Measurements from ENCODE around the gene TBX10.
"Not testable (repeated sequence)": the region's sequence is repeated elsewhere in the genome, so short reads cannot be mapped to it uniquely, and the experiment has no call there.

The TBX10 gene

DNA sequence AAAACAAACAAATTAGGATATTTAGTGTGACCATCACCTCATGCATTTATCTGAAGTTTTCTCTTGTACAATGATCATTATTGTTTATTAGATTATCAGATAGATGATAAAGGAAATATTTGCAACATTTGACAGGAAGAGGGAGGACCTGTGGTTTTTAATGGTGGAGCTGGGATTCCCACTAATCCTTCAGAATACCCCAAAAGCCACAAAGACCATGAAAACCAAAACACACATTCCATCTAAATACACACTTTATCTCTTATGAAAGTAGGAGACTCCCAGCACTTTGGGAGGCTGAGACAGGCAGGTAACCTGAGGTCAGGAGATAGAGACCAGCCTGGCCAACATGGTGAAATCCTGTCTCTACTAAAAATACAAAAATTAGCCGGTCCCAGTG lies 40.4 kb downstream of the TBX10 start:
- DNase-seq (ENCODE audit: low spot score) = no peak

DNA sequence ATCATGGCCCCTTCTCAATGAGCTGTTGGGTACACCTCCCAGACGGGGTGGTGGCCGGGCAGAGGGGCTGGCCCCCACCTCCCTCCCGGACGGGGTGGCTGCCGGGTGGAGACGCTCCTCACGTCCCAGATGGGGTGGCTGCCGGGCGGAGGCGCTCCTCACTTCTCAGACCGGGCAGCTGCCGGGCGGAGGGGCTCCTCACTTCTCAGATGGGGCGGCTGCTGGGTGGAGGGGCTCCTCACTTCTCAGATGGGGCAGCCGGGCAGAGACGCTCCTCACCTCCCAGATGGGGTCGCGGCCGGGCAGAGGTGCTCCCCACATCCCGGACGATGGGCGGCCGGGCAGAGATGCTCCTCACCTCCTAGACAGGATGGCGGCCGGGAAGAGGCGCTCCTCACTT lies 41.6 kb downstream of the TBX10 start:
- DNase-seq (ENCODE audit: low spot score) = not testable (repeated sequence)

DNA sequence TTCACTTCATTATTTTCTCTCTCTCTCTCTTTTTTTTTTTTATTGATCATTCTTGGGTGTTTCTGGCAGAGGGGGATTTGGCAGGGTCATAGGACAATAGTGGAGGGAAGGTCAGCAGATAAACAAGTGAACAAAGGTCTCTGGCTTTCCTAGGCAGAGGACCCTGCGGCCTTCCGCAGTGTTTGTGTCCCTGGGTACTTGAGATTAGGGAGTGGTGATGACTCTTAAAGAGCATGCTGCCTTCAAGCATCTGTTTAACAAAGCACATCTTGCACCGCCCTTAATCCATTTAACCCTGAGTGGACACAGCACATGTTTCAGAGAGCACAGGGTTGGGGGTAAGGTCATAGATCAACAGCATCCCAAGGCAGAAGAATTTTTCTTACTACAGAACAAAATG lies 42.1 kb downstream of the TBX10 start:
- DNase-seq (ENCODE audit: low spot score) = not testable (repeated sequence)

DNA sequence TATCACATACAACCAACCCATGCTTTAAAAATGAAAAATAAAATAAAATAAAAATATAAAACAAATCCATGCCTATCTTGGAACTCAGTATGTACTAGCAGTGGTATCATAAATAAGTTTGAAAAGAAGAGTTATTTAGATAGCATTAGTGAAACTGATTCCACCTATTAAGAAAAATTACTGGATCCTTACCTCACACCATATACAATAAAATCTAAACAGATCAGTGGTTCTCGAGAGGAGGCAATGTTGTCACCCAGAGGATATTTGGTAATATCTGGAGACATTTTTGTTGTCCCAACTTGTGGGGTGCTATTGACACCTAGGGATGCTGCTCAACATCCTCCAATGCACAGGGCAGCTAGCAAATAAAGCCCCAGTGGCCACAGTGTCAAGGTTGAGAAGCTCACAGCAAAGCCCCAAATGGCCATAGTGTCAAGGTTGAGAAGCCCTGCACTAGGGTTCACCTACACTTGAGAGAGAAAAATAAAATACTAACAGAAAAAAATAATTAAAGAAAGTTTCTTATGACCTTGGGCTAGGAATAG lies 42.7 kb downstream of the TBX10 start:
- no peak for DNase-seq (ENCODE audit: low spot score)

DNA sequence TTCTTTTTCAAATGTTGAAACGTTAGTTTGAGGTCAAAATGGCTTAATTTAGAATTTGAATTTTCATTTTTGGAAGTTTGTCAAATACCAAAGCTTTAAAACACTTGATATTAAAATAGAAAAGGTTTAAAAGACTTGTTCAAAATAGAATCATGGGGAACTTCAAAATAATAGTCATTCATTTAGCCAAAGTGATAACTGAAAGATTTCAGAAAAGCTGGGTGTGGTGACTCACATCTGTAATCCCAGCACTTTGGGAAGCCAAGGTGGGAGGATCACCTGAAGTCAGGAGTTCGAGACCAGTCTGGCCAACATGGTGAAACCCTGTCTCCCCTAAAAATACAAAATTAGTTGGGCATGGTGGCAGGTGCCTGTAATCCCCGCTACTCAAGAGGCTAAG lies 45.1 kb downstream of the TBX10 start:
- no peak for DNase-seq (ENCODE audit: low spot score)

DNA sequence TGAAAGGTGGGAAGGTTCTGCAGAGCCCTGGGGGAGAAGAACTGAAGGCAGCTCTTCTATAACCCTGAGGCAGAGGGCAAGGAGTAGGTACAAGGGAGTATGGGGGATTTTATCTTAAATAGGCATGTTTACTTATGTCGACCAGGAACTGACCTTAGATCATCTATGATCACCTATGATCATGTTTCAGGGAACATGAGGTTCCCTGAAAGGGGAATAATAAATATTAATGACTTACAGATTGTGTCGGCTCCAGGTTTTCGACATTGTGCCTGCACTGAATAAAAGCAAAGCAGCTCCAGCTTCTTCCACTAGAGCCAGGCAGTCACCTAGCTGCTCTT lies 46.0 kb downstream of the TBX10 start:
- DNase-seq (ENCODE audit: low spot score) = no peak

DNA sequence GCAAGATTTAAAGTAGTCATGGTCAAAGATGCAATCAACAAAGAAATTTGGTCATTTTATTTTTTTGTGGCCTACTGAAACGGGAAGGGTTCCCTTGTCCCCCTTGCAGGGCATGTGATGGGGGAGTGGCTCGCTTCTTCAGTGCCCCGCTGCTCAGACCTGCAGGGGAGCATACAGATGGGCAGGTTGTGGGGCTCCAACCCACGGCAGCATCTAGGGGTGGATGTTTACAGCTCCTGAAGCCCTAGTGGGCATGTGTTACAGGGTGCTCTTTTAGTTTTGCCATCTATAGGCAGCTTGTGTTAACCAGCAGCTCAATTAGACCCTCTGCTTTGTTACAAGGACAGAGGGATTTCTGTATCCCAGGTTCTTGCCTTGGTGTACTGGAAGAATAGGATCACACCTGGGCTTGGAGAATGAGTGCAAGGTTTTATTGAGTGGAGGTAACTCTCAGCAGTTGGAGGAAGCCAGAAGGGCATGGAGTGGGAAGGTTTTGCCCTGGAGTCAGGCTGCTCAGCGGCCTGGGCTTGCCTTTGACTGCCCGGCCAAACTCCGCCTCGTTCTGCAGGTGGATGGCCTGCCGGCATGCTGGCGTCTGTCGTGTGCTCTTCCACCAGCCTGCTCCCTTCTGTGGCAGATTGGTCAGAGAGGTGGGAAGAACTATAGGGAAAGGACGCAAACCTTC lies 46.5 kb downstream of the TBX10 start:
- no peak for DNase-seq (ENCODE audit: low spot score)

DNA sequence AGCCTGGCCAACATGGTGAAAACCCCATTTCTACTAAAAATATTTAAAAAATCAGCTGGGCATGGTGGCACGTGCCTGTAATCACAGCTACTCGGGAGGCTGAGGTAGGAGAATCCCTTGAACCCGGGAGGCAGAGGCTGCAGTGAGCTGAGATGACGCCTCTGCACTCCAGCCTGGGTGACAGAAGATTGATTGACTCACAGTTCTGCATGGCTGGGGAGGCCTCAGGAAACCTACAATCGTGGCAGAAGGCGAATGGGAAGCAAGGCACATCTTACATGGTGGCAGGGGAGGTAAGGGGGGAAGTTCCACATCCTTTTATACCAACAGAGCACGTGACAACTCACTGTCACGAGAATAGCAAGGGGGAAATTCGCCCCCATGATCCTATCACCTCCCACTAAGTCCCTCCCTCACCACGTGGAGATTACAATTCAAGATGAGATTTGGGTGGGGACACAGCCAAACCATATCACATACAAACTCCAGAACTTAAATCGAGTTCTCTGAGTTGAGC lies 50.6 kb downstream of the TBX10 start:
- not testable (repeated sequence) for DNase-seq (ENCODE audit: low spot score)

DNA sequence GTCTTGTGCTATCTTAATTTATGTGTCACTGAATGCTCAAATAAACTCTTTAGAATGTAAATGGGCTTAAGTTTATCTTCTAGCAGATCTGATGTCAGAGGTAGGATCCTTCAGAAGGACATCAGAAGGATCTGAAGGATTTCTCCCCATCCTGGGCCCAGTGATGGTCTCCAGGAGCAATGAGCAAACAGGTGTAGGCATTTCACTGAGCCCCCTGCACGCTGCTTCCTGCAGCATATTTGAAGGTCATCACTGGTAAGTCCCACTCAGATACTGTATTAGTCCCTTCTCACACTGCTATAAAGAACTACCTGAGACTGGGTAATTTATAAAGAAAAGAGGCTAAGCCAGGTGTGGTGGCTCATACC lies 51.4 kb downstream of the TBX10 start:
- no peak for DNase-seq (ENCODE audit: low spot score)

DNA sequence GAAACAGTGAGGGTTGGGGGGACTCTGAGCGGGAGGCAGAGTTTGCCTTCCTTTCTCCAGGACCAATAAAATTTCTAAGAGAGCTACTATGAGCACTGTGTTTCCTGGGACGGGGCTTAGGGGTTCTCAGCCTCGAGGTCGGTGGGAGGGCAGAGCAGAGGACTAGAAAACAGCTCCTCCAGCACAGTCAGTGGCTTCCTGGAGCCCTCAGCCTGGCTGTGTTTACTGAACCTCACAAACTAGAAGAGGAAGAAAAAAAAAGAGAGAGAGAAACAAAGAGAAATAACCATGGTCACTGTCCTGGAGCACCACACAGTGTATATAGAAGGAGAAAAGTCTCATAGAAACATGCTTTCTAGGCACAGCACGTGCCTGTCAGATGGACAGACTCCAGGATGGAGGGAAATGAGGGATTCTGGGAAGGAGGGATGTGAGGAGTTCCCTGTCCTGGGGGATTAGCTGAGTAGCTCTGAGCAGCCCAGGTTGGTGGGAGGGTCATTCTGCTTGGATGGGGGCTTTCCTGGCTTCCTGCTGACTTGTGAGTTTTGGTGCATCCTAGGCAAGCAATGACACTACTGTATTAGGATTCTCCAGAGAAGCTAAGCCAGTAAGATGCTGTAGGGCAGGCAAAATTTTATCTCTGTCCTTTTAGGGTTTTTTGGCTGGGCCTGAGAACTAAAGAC lies 52.9 kb downstream of the TBX10 start:
- no peak for DNase-seq (ENCODE audit: low spot score)

DNA sequence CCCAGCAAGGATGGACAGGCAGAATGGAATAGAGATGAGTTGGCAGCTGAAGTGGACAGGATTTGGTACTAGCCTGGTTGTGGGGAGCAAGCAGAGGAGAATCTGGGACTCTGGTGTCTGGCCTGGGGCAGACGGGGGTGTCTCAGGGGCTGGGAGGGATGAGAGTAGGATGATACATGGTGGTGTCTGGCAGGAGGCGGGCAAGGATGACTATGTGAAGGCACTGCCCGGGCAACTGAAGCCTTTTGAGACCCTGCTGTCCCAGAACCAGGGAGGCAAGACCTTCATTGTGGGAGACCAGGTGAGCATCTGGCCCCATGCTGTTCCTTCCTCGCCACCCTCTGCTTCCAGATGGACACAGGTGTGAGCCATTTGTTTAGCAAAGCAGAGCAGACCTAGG lies 53.7 kb downstream of the TBX10 start:
- no peak for DNase-seq (ENCODE audit: low spot score)

DNA sequence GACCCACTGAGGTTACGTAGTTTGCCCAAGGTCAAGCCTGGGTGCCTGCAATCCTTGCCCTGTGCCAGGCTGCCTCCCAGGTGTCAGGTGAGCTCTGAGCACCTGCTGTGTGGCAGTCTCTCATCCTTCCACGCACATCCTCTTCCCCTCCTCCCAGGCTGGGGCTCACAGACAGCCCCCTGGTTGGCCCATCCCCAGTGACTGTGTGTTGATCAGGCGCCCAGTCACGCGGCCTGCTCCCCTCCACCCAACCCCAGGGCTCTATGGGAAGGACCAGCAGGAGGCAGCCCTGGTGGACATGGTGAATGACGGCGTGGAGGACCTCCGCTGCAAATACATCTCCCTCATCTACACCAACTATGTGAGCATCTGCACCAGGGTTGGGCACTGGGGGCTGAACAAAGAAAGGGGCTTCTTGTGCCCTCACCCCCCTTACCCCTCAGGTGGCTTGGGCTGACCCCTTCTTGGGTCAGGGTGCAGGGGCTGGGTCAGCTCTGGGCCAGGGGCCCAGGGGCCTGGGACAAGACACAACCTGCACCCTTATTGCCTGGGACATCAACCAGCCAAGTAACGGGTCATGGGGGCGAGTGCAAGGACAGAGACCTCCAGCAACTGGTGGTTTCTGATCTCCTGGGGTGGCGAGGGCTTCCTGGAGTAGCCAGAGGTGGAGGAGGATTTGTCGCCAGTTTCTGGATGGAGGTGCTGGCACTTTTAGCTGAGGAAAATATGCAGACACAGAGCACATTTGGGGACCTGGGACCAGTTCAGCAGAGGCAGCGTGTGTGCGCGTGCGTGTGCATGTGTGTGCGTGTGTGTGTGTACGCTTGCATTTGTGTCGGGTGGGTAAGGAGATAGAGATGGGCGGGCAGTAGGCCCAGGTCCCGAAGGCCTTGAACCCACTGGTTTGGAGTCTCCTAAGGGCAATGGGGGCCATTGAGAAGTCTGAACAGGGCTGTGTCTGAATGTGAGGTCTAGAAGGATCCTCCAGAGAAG lies 54.4 kb downstream of the TBX10 start:
- no peak for DNase-seq (ENCODE audit: low spot score)

DNA sequence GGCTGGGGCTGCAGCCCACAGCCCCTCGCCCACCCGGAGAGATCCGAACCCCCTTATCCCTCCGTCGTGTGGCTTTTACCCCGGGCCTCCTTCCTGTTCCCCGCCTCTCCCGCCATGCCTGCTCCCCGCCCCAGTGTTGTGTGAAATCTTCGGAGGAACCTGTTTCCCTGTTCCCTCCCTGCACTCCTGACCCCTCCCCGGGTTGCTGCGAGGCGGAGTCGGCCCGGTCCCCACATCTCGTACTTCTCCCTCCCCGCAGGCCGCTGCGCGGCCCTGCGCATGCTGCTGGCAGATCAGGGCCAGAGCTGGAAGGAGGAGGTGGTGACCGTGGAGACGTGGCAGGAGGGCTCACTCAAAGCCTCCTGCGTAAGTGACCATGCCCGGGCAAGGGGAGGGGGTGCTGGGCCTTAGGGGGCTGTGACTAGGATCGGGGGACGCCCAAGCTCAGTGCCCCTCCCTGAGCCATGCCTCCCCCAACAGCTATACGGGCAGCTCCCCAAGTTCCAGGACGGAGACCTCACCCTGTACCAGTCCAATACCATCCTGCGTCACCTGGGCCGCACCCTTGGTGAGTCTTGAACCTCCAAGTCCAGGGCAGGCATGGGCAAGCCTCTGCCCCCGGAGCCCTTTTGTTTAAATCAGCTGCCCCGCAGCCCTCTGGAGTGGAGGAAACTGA lies 55.2 kb downstream of the TBX10 start:
- peak; percentile 68 for DNase-seq (ENCODE audit: low spot score)

DNA sequence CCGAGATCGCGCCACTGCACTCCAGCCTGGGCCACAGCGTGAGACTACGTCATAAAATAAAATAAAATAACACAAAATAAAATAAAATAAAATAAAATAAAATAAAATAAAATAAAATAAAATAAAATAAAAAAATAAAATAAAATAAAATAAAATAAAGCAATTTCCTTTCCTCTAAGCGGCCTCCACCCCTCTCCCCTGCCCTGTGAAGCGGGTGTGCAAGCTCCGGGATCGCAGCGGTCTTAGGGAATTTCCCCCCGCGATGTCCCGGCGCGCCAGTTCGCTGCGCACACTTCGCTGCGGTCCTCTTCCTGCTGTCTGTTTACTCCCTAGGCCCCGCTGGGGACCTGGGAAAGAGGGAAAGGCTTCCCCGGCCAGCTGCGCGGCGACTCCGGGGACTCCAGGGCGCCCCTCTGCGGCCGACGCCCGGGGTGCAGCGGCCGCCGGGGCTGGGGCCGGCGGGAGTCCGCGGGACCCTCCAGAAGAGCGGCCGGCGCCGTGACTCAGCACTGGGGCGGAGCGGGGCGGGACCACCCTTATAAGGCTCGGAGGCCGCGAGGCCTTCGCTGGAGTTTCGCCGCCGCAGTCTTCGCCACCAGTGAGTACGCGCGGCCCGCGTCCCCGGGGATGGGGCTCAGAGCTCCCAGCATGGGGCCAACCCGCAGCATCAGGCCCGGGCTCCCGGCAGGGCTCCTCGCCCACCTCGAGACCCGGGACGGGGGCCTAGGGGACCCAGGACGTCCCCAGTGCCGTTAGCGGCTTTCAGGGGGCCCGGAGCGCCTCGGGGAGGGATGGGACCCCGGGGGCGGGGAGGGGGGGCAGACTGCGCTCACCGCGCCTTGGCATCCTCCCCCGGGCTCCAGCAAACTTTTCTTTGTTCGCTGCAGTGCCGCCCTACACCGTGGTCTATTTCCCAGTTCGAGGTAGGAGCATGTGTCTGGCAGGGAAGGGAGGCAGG lies 56.0 kb downstream of the TBX10 start, which contains the start of gene GSTP1:
Gene GSTP1, plus strand, starts transcription at position 566 of the 958 bp plus-strand sequence. Its CDS starts 32 bp downstream, at position 598.
- peak; percentile 92 for DNase-seq (ENCODE audit: low spot score)

DNA sequence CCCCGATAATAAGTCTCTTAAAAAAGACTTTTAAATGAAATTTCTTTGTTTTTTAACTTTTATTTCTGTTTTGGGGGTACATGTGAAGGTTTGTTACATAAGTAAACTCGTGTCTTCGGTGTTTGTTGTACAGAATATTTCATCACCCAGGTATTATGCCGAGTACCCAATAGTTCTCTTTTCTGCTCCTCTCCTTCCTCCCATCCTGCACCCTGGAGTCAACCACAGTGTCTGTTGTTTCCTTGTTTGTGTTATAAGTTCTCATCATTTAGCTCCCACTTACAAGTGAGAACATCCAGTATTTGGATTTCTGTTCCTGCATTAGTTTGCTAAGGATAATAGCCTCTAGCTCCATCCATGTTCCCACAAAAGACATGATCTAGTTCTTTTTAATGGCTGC lies 57.6 kb downstream of the TBX10 start:
- DNase-seq (ENCODE audit: low spot score) = no peak

DNA sequence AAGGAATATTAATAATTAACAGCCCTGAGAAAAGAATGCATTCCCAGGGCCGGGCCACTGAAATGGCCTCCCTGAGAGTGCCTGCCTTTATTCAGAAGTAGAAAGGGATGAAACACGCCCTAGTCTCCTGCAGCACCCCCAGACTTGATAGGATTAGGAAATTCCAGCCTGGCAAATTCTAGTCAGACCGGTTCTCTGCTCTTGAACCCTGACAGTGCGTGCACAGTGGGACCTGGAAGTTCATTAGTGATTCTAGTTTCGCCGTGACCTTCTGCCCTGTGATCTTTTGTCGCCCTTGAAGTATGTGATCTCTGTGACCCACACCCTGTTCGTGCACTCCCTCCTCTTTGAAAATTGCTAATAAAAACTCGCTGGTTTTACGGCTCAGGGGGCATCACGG lies 58.1 kb downstream of the TBX10 start:
- no peak for DNase-seq (ENCODE audit: low spot score)

All from ecto neural progenitor cell (in vitro differentiated cells).